ENCODE results near the gene SETD7.
"Not testable (repeated sequence)": the region's sequence is repeated elsewhere in the genome, so short reads cannot be mapped to it uniquely, and the experiment has no call there.

SETD7 gene

DNA sequence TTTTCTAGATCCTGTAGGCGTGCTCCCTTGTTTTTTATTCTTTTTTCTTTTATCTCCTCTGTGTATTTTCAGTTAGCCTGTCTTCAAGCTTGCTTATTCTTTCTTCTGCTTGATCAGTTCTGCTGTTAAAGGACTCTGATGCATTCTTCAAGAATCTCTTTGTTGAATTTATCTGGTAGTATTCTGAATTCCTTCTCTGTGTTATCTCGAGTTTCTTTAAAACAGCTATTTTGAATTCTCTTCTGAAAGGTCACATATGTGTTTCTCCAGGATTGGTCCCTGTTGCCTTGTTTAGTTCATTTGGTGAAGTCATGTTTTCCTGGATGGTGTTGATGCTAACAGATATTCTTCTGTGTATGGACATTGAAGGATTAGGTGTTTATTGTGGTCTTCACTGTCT is 86.8 kb downstream of the SETD7 start:
- H3K9me2 ChIP-seq (replicated peaks; ENCODE audit: control insufficient read depth, low read length), result no peaks in the 10 kb centered on the region
- H3K9me3 ChIP-seq (ENCODE audit: control insufficient read depth, insufficient read depth, low read length), result peaks cover 4% of the 10 kb centered on the region

DNA sequence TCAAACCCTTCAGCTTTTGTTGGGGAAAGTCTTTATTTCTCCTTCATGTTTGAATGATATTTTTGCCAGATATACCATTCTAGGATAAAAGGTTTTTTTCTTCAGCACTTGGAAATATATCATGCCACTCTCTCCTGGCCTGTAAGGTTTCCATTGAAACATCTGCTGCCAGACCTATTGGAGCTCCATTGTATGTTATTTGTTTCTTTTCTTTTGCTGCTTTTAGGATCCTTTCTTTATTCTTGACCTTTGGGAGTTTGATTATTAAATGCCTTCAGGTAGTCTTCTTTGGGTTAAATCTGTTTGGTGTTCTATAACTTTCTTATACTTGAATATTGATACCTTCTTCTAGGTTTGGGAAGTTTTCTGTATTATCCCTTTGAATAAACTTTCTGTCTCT is 87.3 kb downstream of the SETD7 start:
- H4K20me1 ChIP-seq (ENCODE audit: control insufficient read depth, insufficient read depth, low read depth, low read length); H3K9me3 ChIP-seq (ENCODE audit: control insufficient read depth, insufficient read depth, low read length); H3F3A ChIP-seq (ENCODE audit: control insufficient read depth, insufficient read depth); H3K4me2 ChIP-seq (ENCODE audit: low read length); H3K27me3 ChIP-seq (ENCODE audit: control insufficient read depth, low read length); H3K4me3 ChIP-seq (ENCODE audit: low read length); H3K9me2 ChIP-seq (replicated peaks; ENCODE audit: control insufficient read depth, low read length); H3K27ac ChIP-seq (ENCODE audit: low read depth, low read length); H3K4me1 ChIP-seq (ENCODE audit: control insufficient read depth, low read length): not testable (repeated sequence)
- Histone ChIP-seq H3K79me2 (ENCODE audit: control insufficient read depth, low read length) (peaks cover 61% of the 10 kb centered on the region), H3K36me3 (ENCODE audit: control insufficient read depth, low read length) (peaks cover 12% of the 10 kb centered on the region)

More for the DNA sequence above, 86.8 kb downstream of the SETD7 start:
- Histone ChIP-seq H3K4me2 (ENCODE audit: low read length) (no peak overlapping the region), H3K27me3 (ENCODE audit: control insufficient read depth, low read length) (no peaks in the 10 kb centered on the region), H3K4me1 (ENCODE audit: control insufficient read depth, low read length) (no peaks in the 10 kb centered on the region; the same call in 1 of the 2 replicates), H3K36me3 (ENCODE audit: control insufficient read depth, low read length) (peaks cover 12% of the 10 kb centered on the region), H3K79me2 (ENCODE audit: control insufficient read depth, low read length) (peaks cover 58% of the 10 kb centered on the region), H4K20me1 (ENCODE audit: control insufficient read depth, insufficient read depth, low read depth, low read length) (no peaks in the 10 kb centered on the region), H3K27ac (ENCODE audit: low read depth, low read length) (no peak overlapping the region), H3F3A (ENCODE audit: control insufficient read depth, insufficient read depth) (no peaks in the 10 kb centered on the region), H3K4me3 (ENCODE audit: low read length) (no peak overlapping the region)
- TF ChIP-seq, protein P1, sequence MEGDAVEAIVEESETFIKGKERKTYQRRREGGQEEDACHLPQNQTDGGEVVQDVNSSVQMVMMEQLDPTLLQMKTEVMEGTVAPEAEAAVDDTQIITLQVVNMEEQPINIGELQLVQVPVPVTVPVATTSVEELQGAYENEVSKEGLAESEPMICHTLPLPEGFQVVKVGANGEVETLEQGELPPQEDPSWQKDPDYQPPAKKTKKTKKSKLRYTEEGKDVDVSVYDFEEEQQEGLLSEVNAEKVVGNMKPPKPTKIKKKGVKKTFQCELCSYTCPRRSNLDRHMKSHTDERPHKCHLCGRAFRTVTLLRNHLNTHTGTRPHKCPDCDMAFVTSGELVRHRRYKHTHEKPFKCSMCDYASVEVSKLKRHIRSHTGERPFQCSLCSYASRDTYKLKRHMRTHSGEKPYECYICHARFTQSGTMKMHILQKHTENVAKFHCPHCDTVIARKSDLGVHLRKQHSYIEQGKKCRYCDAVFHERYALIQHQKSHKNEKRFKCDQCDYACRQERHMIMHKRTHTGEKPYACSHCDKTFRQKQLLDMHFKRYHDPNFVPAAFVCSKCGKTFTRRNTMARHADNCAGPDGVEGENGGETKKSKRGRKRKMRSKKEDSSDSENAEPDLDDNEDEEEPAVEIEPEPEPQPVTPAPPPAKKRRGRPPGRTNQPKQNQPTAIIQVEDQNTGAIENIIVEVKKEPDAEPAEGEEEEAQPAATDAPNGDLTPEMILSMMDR (IDR thresholded peaks at IDR 0.05; ENCODE audit: low read depth, low read length, poor library complexity, severe bottlenecking), result no peak

DNA sequence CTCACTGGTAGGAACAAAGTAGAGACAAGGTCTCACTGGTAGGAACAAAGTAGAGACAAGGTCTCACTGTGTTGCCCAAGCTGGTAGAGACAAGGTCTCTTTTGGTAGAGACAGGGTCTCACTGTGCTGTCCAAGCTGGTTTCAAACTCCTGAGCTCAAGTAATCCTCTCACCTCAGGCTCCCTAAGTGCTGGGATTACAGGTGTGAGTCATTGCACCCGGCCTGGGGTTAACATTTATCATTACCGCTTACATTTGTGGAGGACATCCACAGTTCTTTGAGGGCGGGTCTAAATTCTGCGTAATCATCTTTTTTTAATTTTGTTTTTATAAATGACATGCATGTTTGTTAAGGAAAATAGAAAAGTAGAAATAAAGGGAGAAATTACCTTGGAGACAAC is 90.1 kb downstream of the SETD7 start:
- H3K9me3 ChIP-seq (ENCODE audit: control insufficient read depth, insufficient read depth, low read length), result peaks cover 2% of the 10 kb centered on the region
- H3K4me2 ChIP-seq (ENCODE audit: low read length), result no peak overlapping the region
- H3K27ac ChIP-seq (ENCODE audit: low read depth, low read length), result no peak overlapping the region
- H3F3A ChIP-seq (ENCODE audit: control insufficient read depth, insufficient read depth), result peaks cover 4% of the 10 kb centered on the region; the same call in 1 of the 2 replicates
- peaks cover 69% of the 10 kb centered on the region for H3K79me2 ChIP-seq (ENCODE audit: control insufficient read depth, low read length)
- no peaks in the 10 kb centered on the region for H4K20me1 ChIP-seq (ENCODE audit: control insufficient read depth, insufficient read depth, low read depth, low read length)
- H3K9me2 ChIP-seq (replicated peaks; ENCODE audit: control insufficient read depth, low read length), result no peaks in the 10 kb centered on the region
- no peaks in the 10 kb centered on the region; the same call in 1 of the 2 replicates for H3K4me1 ChIP-seq (ENCODE audit: control insufficient read depth, low read length)
- no peaks in the 10 kb centered on the region for H3K27me3 ChIP-seq (ENCODE audit: control insufficient read depth, low read length)
- 0 out of 2 replicates have a peak, but pooled peaks cover 3% of the 10 kb centered on the region for H3K36me3 ChIP-seq (ENCODE audit: control insufficient read depth, low read length)
- TF ChIP-seq, protein P1 (IDR thresholded peaks at IDR 0.05; ENCODE audit: low read depth, low read length, poor library complexity, severe bottlenecking), result no peak
- TF ChIP-seq EZH2phosphoT487 (IDR thresholded peaks at IDR 0.05; ENCODE audit: borderline replicate concordance, low read length), result no peak
- H3K4me3 ChIP-seq (ENCODE audit: low read length), result no peak overlapping the region

DNA sequence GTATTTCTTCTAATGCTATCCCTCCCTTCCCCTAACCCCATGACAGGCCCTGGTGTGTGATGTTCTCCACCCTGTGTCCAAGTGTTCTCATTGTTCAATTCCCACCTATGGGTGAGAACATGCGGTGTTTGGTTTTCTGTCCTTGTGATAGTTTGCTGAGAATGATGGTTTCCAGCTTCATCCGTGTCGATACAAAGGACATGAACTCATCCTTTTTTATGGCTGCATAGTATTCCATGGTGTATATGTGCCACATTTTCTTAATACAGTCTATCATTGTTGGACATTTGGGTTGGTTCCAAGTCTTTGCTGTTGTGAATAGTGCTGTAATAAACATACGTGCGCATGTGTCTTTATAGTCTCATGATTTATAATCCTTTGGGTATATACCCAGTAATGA is 91.5 kb downstream of the SETD7 start:
- H3K27me3 ChIP-seq (ENCODE audit: control insufficient read depth, low read length); H4K20me1 ChIP-seq (ENCODE audit: control insufficient read depth, insufficient read depth, low read depth, low read length): not testable (repeated sequence)
- H3K79me2 ChIP-seq (ENCODE audit: control insufficient read depth, low read length), result peaks cover 67% of the 10 kb centered on the region

More for the DNA sequence above, 91.5 kb downstream of the SETD7 start:
- H3K27ac ChIP-seq (ENCODE audit: low read depth, low read length); H3K36me3 ChIP-seq (ENCODE audit: control insufficient read depth, low read length); H3K4me2 ChIP-seq (ENCODE audit: low read length); H3K4me3 ChIP-seq (ENCODE audit: low read length); H3F3A ChIP-seq (ENCODE audit: control insufficient read depth, insufficient read depth); H3K9me2 ChIP-seq (replicated peaks; ENCODE audit: control insufficient read depth, low read length); H3K4me1 ChIP-seq (ENCODE audit: control insufficient read depth, low read length); H3K9me3 ChIP-seq (ENCODE audit: control insufficient read depth, insufficient read depth, low read length): not testable (repeated sequence)
